Measurements from ENCODE around the gene ST3GAL4. TPM values are rescaled to one million over a fixed set of nuclear protein-coding genes. Genes with fewer than 3 reads are reported as not detected.
A peak's percentile ranks its signal among the peaks of the same experiment; 100 is the strongest.

Gene ST3GAL4
- total and polyA plus RNA-seq, 4 donors: 23.6 to 38.3 (median 31.7) TPM

- peaks cover 0 to 2% (median 0%) of the 10 kb centered on the region in 4 donors for H3K36me3 ChIP-seq (ENCODE audit: control insufficient read depth in 4 of 4, insufficient read depth in 4 of 4, low read length in 4 of 4)
- TF ChIP-seq CTCF (IDR thresholded peaks at IDR 0.05; ENCODE audit: control extremely low read depth, extremely low read depth): no peak
- H3K9me3 ChIP-seq (ENCODE audit: control insufficient read depth in 4 of 4, insufficient read depth in 3 of 4, low read length in 3 of 4): no peaks in the 10 kb centered on the region
- peak overlapping the region; percentile 63 to 78 for H3K27ac ChIP-seq (ENCODE audit: low read depth in 1 of 2, low read length in 1 of 2)
- WGBS, 2 donors: 37 to 42% methylated on average over 1 of the region's 1 CpG
- H3K4me3 ChIP-seq: no peak overlapping the region
- peak overlapping the region in 1 of 2 donors; percentile 76 for H3K9ac ChIP-seq (ENCODE audit: insufficient read depth in 1 of 2, low read length in 2 of 2)
- DNase-seq: no peak
- no peak for ATAC-seq (ENCODE audit: insufficient read depth, low FRiP score)
- H3K4me1 ChIP-seq (ENCODE audit: control insufficient read depth in 5 of 5, insufficient read depth in 5 of 5, low read length in 5 of 5): peaks cover 0 to 29% (median 8%) of the 10 kb centered on the region in 5 donors
- no peaks in the 10 kb centered on the region for H3K27me3 ChIP-seq (ENCODE audit: control insufficient read depth in 3 of 3, insufficient read depth in 3 of 3, low read length in 2 of 3)
These were observed 38.1 kb upstream of the ST3GAL4 start for GRCh38 chr11:126317432-126317755.

- Histone ChIP-seq H3K9me3 (ENCODE audit: control insufficient read depth in 4 of 4, insufficient read depth in 3 of 4, low read length in 3 of 4) (no peaks in the 10 kb centered on the region), H3K4me3 (no peak overlapping the region), H3K27me3 (ENCODE audit: control insufficient read depth in 3 of 3, insufficient read depth in 3 of 3, low read length in 2 of 3) (no peaks in the 10 kb centered on the region), H3K36me3 (ENCODE audit: control insufficient read depth in 4 of 4, insufficient read depth in 4 of 4, low read length in 4 of 4) (no peaks in the 10 kb centered on the region), H3K4me1 (ENCODE audit: control insufficient read depth in 5 of 5, insufficient read depth in 5 of 5, low read length in 5 of 5) (peaks cover 0 to 29% (median 8%) of the 10 kb centered on the region in 5 donors), H3K9ac (ENCODE audit: insufficient read depth in 1 of 2, low read length in 2 of 2) (peak overlapping the region; percentile 39 to 76), H3K27ac (ENCODE audit: low read depth in 1 of 2, low read length in 1 of 2) (peak overlapping the region; percentile 63 to 78)
- WGBS, 2 donors: 20 to 38% methylated on average over 14 of the region's 14 CpGs
- DNase-seq (peak; percentile 82 to 93 (median 89)), ATAC-seq (ENCODE audit: insufficient read depth, low FRiP score) (peak; percentile 67)
- no peak for TF ChIP-seq CTCF (IDR thresholded peaks at IDR 0.05; ENCODE audit: control extremely low read depth, extremely low read depth)
These were observed 37.5 kb upstream of the ST3GAL4 start for GRCh38 chr11:126317756-126318573.

GRCh38 chr11:126318574-126319373, 36.7 kb upstream of the ST3GAL4 start:
- DNase-seq (peak; percentile 64 to 92 (median 84)), ATAC-seq (ENCODE audit: insufficient read depth, low FRiP score) (peak; percentile 59)
- Histone ChIP-seq H3K4me1 (ENCODE audit: control insufficient read depth in 5 of 5, insufficient read depth in 5 of 5, low read length in 5 of 5) (peaks cover 0 to 29% (median 8%) of the 10 kb centered on the region in 5 donors), H3K27ac (ENCODE audit: low read depth in 1 of 2, low read length in 1 of 2) (peak overlapping the region; percentile 63 to 78), H3K9ac (ENCODE audit: insufficient read depth in 1 of 2, low read length in 2 of 2) (peak overlapping the region in 1 of 2 donors; percentile 76), H3K27me3 (ENCODE audit: control insufficient read depth in 3 of 3, insufficient read depth in 3 of 3, low read length in 2 of 3) (no peaks in the 10 kb centered on the region), H3K9me3 (ENCODE audit: control insufficient read depth in 4 of 4, insufficient read depth in 3 of 4, low read length in 3 of 4) (no peaks in the 10 kb centered on the region), H3K36me3 (ENCODE audit: control insufficient read depth in 4 of 4, insufficient read depth in 4 of 4, low read length in 4 of 4) (no peaks in the 10 kb centered on the region), H3K4me3 (no peak overlapping the region)
- WGBS, 2 donors: 29 to 56% methylated on average over 9 of the region's 9 CpGs
- TF ChIP-seq CTCF (IDR thresholded peaks at IDR 0.05; ENCODE audit: control extremely low read depth, extremely low read depth): no peak

Data from lung (tissue), 12 donors.